Right lobe of liver (tissue), 6 donors: ENCODE measurements around the gene UVRAG. TPM values are rescaled to one million over a fixed set of nuclear protein-coding genes. Genes with fewer than 3 reads are reported as not detected.

Experiments
- ATAC-seq, 4 donors: fragments of 200-7000 bp; cut with Tn5 transposase; one replicate each; pipeline ENCODE4 v1.9.1; 2020; ENCODE audit warnings: mild to moderate bottlenecking in 4 of 4, moderate library complexity in 4 of 4
- DNase-seq, 3 donors: peaks; one replicate each; pipeline ENCODE4 v3.0.0-alpha.2; 2020
- H3K27ac ChIP-seq, 3 donors: fragments of 200-600 bp; one replicate each; pipeline ENCODE4 v1.8.0; 2022
- H3K27me3 ChIP-seq, 2 donors: fragments of 200-600 bp; one replicate each; pipeline ENCODE4 v1.8.0; 2022
- H3K36me3 ChIP-seq, 4 donors: fragments of 200-600 bp; sonication (generic) in 1 of 4; one replicate each; pipeline versions ENCODE4 v1.5.1 to v1.8.0; 2017 to 2022; ENCODE audit warnings: control low read depth in 1 of 4
- H3K4me1 ChIP-seq, 4 donors: fragments of 200-600 bp; sonication (generic) in 1 of 4; one replicate each; pipeline versions ENCODE4 v1.5.1 to v1.8.0; 2017 to 2022; ENCODE audit warnings: control low read depth in 1 of 4
- H3K4me3 ChIP-seq, 3 donors: fragments of 200-600 bp; one replicate each; pipeline ENCODE4 v1.8.0; 2022
- H3K9me3 ChIP-seq, 4 donors: fragments of 200-600 bp; sonication (generic) in 1 of 4; one replicate each; pipeline versions ENCODE4 v1.5.1 to v1.8.0; 2017 to 2022; ENCODE audit warnings: control low read depth in 1 of 4
- POLR2A ChIP-seq: fragments of 450-650 bp; IDR thresholded peaks from one replicate; pipeline ENCODE4 v1.6.1; 2017; ENCODE audit warnings: antibody characterized with exemption, mild to moderate bottlenecking
- WGBS: methylation state at CpG from one replicate; pipeline ENCODE4 v1.1.6; 2018; ENCODE audit warnings: low coverage, low lambda C conversion rate; ENCODE audit not compliant: insufficient coverage; ENCODE audit errors: missing lambda C conversion rate; 5-methylcytosine and 5-hydroxymethylcytosine counted together
- intact Hi-C, 2 donors: fragments of 100-400 bp; cut with DNase I; formaldehyde crosslinking; loops; one replicate each; pipeline versions ENCODE4 v1.11.2 to v1.14.1; 2022
- total RNA-seq, 6 experiments: library from RNA; depleted of rRNA in 2 of 6; stranded (reverse); fragments of >200 nt in 2 of 6; fragmentation: NEBNext Ultra II Directional in 3 of 6; extraction: Animal tissue kit (Norgen Biotek cat#: 25700) in 3 of 6; gene quantifications; one replicate each; pipeline versions ENCODE4 v1.1.0 to v1.2.4, GENCODE V29; 2016 to 2023
- TF ChIP-seq, protein P1 (sequence below), 4 donors: fragments of 200-600 bp in 3 of 4; fragments of 450-650 bp in 1 of 4; IDR thresholded peaks; one replicate each; pipeline versions ENCODE4 v1.5.1 to v1.8.0; 2016 to 2022; ENCODE audit warnings: antibody characterized with exemption in 4 of 4, mild to moderate bottlenecking in 2 of 4
- donor health status: DM: no; HTN: yes; CAD: no.
- donor health status: DM: no; HTN: no; CAD: no.
- donor health status: DM: no; HTN: no; CAD: no.
- donor health status: DM: no; HTN: yes; CAD: no.
- donor health status: DM: no; HTN: yes; CAD: no.

Gene UVRAG
- total RNA-seq, 6 experiments from 2014 or later: 8.8 to 12.6 (median 10.3) TPM

DNA sequence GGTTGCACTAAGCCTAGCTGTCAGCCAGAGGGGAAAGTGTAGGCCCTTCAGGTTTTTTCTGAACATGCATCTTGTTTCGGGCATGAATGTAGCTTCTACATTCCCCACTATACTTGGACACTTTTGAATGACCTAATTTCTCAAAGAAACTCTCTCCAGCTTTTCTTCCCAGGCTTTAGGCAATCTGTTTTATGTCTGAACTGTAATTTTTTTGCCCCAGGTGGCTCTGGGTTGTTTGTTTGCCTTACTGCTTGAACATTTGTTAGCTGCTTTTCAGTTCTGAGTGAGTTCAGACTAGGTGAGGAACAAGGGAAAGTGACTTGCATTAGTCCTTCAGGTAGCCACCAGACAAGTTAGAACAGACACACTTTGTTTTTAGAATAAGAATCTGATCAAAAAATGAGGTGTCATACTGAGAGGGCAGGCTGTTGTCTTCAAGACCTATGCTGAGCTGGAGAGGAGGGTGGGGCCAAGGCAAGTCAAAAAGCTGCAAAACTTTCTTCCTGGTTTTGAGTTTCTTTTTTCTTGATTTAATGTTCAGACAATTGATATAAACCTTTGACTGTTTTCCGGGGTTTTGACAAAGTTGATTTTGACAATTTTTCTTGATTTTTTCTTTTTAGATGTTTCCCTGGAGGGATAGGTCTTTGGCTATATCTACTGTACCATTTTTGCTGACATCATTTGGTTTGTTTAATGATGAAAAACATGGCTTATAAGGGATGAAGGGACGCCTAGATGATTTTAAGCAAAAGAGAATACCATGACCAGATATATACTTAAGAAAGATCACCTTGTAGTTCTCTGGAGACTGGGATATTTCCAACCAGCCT, 208.4 kb downstream of the UVRAG start:
- Histone ChIP-seq H3K27me3 (no peaks in the 10 kb centered on the region), H3K4me1 (no peaks in the 10 kb centered on the region), H3K4me3 (no peak overlapping the region), H3K27ac (no peak overlapping the region), H3K9me3 (no peaks in the 10 kb centered on the region), H3K36me3 (peaks cover 0 to 2% (median 0%) of the 10 kb centered on the region in 4 donors)
- TF ChIP-seq, protein P1, sequence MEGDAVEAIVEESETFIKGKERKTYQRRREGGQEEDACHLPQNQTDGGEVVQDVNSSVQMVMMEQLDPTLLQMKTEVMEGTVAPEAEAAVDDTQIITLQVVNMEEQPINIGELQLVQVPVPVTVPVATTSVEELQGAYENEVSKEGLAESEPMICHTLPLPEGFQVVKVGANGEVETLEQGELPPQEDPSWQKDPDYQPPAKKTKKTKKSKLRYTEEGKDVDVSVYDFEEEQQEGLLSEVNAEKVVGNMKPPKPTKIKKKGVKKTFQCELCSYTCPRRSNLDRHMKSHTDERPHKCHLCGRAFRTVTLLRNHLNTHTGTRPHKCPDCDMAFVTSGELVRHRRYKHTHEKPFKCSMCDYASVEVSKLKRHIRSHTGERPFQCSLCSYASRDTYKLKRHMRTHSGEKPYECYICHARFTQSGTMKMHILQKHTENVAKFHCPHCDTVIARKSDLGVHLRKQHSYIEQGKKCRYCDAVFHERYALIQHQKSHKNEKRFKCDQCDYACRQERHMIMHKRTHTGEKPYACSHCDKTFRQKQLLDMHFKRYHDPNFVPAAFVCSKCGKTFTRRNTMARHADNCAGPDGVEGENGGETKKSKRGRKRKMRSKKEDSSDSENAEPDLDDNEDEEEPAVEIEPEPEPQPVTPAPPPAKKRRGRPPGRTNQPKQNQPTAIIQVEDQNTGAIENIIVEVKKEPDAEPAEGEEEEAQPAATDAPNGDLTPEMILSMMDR (IDR thresholded peaks at IDR 0.05): no peak
- no peak for TF ChIP-seq POLR2A
- no peak for DNase-seq
- WGBS: 83% methylated on average over 3 of the region's 3 CpGs
- no peak for ATAC-seq
- intact Hi-C loops: no loop called here

DNA sequence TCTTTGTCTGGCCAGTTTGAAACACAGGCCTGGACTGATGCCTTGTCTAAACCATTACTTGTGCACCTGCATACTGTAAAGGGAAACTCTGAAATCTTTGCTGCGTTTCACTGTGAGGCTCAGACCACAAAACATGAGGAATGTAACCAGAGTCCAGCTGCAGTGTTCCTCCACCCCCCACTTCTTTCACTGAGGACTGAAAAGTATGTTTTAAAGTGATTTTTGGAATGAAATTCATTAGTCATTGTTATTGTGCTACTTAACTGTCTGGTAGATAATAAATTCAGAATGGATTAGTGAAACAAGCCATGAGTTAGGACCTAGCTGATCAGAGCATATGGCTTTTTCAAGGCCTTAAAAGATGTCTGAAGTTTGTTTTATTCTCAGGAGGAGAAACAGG, 210.1 kb downstream of the UVRAG start:
- Histone ChIP-seq H3K36me3 (peaks cover 0 to 2% (median 0%) of the 10 kb centered on the region in 4 donors), H3K9me3 (no peaks in the 10 kb centered on the region), H3K4me1 (no peaks in the 10 kb centered on the region), H3K4me3 (no peak overlapping the region), H3K27me3 (no peaks in the 10 kb centered on the region), H3K27ac (no peak overlapping the region)
- TF ChIP-seq POLR2A: no peak
- TF ChIP-seq, protein P1 (IDR thresholded peaks at IDR 0.05): no peak
- intact Hi-C loops: no loop called here
- WGBS: 67% methylated on average over 1 of the region's 1 CpG
- DNase-seq (no peak), ATAC-seq (no peak)

DNA sequence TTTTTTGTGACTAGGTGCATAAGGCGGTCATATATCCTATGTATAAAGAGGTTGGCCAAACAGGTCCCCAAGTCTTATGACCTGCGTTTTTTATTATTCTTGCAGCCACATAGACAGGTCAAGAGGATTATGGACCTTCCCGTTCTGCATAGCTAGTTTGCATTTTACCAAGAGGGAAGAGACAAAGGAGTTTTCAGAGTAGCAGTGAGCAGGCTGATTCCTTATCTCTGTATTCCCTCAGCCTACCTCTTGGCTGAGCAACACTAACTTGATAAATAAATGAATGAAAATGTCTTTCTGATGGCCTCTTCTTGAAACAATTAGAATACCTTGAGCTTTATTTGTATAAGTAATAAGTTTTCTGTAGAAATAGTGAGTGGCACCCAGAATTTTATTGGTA, 210.8 kb downstream of the UVRAG start:
- intact Hi-C loops: no loop called here

DNA sequence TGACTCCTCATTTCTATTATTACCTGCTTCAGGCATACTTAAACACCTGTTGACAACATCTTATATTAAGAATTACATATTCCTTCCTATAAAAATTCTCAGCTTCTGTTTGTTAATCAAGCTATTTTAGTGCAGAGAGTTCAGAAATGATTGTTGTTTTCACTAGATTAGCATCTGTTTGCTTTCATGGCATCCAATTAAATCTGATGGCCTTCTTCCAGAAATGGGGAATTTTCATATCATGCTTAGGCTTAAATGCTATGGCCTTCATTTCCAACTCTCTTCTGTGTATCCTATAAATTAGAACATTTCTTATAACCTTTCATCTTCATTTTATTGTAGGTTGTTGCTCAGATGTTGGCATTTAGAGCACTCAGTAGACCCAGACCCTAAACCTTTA, 211.3 kb downstream of the UVRAG start:
- Histone ChIP-seq H3K4me3 (no peak overlapping the region), H3K36me3 (peaks cover 0 to 2% (median 0%) of the 10 kb centered on the region in 4 donors), H3K9me3 (no peaks in the 10 kb centered on the region), H3K27ac (no peak overlapping the region), H3K4me1 (no peaks in the 10 kb centered on the region), H3K27me3 (no peaks in the 10 kb centered on the region)
- ATAC-seq: no peak
- intact Hi-C loops: no loop called here
- no peak for DNase-seq
- no peak for TF ChIP-seq POLR2A
- TF ChIP-seq, protein P1 (IDR thresholded peaks at IDR 0.05): no peak

More for the DNA sequence above, 210.8 kb downstream of the UVRAG start:
- ATAC-seq (no peak), DNase-seq (no peak)
- H3K27ac ChIP-seq: no peak overlapping the region
- H3K4me3 ChIP-seq: no peak overlapping the region
- H3K27me3 ChIP-seq: no peaks in the 10 kb centered on the region
- peaks cover 0 to 2% (median 0%) of the 10 kb centered on the region in 4 donors for H3K36me3 ChIP-seq
- TF ChIP-seq POLR2A: no peak
- TF ChIP-seq, protein P1 (IDR thresholded peaks at IDR 0.05): no peak
- no peaks in the 10 kb centered on the region for H3K4me1 ChIP-seq
- no peaks in the 10 kb centered on the region for H3K9me3 ChIP-seq
- 93% methylated on average over 3 of the region's 3 CpGs for WGBS
